HTR-8/SVneo (cell line): Measurements from ENCODE around the gene GCK.
"Not testable (repeated sequence)": the region's sequence is repeated elsewhere in the genome, so short reads cannot be mapped to it uniquely, and the experiment has no call there.

Experiments
- DNase-seq: peaks from one replicate; pipeline ENCODE4 v3.0.0; 2011; ENCODE audit warnings: low spot score, mixed read lengths; ENCODE audit not compliant: insufficient read length
- FAIRE-seq: peaks from 2 replicates; lab custom pipeline; 2011; peaks lifted over from hg19 to GRCh38; lab: Jason Lieb, UNC

Gene GCK

GRCh38 chr7:44210107-44210506, 20.9 kb upstream of the GCK start:
- FAIRE-seq: no peak
- DNase-seq: no peak

- DNase-seq: no peak
- no peak for FAIRE-seq
These were observed 18.8 kb upstream of the GCK start for GRCh38 chr7:44208085-44208484.

GRCh38 chr7:44206008-44206407, 16.8 kb upstream of the GCK start:
- no peak for DNase-seq
- no peak for FAIRE-seq

- DNase-seq: no peak
These were observed 12.6 kb upstream of the GCK start for GRCh38 chr7:44201813-44202212.

GRCh38 chr7:44200699-44201461, 11.6 kb upstream of the GCK start, which contains the start of gene YKT6:
YKT6 (plus strand) TSS chr7:44200978; CDS start chr7:44201136, 158 bp downstream.
- peak; percentile 97 for FAIRE-seq
- peak; percentile 98 for DNase-seq

More at GRCh38 chr7:44201813-44202212, 12.6 kb upstream of the GCK start:
- no peak for FAIRE-seq

- not testable (repeated sequence) for DNase-seq, FAIRE-seq
These were observed 10.9 kb upstream of the GCK start for GRCh38 chr7:44200163-44200562.

GRCh38 chr7:44197474-44197873, 8.2 kb upstream of the GCK start:
- no peak for FAIRE-seq

GRCh38 chr7:44196450-44196872, 7.2 kb upstream of the GCK start:
- FAIRE-seq (peak; percentile 60), DNase-seq (peak; percentile 73)

More at GRCh38 chr7:44197474-44197873, 8.2 kb upstream of the GCK start:
- no peak for DNase-seq

- DNase-seq (no peak), FAIRE-seq (no peak)
These were observed 6.7 kb upstream of the GCK start for GRCh38 chr7:44195889-44196288.

GRCh38 chr7:44194562-44195145, 5.4 kb upstream of the GCK start:
- FAIRE-seq: no peak
- DNase-seq: no peak

- FAIRE-seq (no peak), DNase-seq (no peak)
These were observed 4.8 kb upstream of the GCK start for GRCh38 chr7:44194069-44194468.

- FAIRE-seq: no peak
These were observed 4.0 kb upstream of the GCK start for GRCh38 chr7:44193011-44193802.

GRCh38 chr7:44191171-44191570, 1.9 kb upstream of the GCK start:
- DNase-seq: no peak
- FAIRE-seq: no peak

More at GRCh38 chr7:44193011-44193802, 4.0 kb upstream of the GCK start:
- no peak for DNase-seq

- DNase-seq (no peak), FAIRE-seq (no peak)
These were observed 994 bp upstream of the GCK start for GRCh38 chr7:44189993-44190872.

GRCh38 chr7:44188480-44189225, 586 bp downstream of the GCK start:
- no peak for FAIRE-seq
- DNase-seq: no peak

GRCh38 chr7:44187636-44188416, 1.4 kb downstream of the GCK start:
- FAIRE-seq (no peak), DNase-seq (no peak)

GRCh38 chr7:44186736-44187135, 2.5 kb downstream of the GCK start:
- DNase-seq (no peak), FAIRE-seq (no peak)

GRCh38 chr7:44185729-44186128, 3.5 kb downstream of the GCK start:
- FAIRE-seq (no peak), DNase-seq (no peak)
